HS-27A (cell line): ENCODE data around the gene PDLIM7.

ENCODE experiments used
- DNase-seq: peaks from one replicate; pipeline ENCODE4 v3.0.0-alpha.2; 2012; ENCODE audit warnings: low read depth, missing footprints

Gene PDLIM7

GRCh38 chr5:177456976-177457851 is 40.2 kb downstream of the PDLIM7 start:
- peak; percentile 46 for DNase-seq

DNA sequence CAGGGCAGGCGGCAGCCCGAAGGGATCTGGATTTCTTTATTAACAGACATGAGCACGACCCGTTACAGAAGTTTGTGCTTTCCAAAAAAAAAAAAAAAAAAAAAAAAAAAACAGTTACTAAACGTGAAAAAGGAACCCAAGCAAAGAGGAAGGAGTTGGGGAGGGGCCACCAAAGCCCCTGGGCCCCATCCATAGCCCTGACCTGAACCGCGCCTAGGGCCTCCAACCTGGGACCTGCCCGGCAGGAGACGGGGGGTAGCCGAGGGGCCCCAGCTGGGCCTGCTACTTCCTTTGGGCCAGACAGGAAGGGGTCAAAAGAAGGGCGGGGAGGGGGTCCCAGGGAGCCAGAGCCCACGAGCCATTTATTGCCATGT is 40.8 kb downstream of the PDLIM7 start:
- DNase-seq: no peak

DNA sequence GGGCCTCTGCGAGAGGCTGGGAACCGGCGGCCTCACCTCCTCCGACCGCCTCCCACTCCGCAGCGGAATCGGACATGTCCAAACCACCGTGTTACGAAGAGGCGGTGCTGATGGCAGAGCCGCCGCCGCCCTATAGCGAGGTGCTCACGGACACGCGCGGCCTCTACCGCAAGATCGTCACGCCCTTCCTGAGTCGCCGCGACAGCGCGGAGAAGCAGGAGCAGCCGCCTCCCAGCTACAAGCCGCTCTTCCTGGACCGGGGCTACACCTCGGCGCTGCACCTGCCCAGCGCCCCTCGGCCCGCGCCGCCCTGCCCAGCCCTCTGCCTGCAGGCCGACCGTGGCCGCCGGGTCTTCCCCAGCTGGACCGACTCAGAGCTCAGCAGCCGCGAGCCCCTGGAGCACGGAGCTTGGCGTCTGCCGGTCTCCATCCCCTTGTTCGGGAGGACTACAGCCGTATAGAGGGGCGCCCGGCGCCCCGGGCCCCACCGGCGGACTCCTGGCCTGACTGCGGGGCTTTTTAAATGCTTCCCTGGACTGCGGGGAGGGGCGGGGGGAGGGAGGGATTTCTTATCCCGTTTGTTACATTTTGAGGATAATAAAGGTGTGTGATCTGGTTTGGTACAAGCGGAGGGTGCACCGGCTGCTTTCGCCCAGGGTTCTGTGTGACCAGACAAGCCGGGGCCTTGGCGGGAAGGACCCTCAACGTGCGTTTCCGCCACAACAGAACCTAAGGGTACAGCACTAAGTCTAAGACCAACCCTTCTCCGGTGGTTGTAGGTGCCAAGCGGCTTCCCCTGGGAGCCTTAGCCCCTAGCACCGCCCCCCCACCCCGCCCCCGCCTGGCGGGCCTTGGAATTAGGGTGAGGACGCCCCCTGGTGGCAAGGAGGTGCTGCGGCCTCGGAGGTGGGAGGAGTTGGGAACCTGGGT is 41.5 kb downstream of the PDLIM7 start:
- no peak for DNase-seq

DNA sequence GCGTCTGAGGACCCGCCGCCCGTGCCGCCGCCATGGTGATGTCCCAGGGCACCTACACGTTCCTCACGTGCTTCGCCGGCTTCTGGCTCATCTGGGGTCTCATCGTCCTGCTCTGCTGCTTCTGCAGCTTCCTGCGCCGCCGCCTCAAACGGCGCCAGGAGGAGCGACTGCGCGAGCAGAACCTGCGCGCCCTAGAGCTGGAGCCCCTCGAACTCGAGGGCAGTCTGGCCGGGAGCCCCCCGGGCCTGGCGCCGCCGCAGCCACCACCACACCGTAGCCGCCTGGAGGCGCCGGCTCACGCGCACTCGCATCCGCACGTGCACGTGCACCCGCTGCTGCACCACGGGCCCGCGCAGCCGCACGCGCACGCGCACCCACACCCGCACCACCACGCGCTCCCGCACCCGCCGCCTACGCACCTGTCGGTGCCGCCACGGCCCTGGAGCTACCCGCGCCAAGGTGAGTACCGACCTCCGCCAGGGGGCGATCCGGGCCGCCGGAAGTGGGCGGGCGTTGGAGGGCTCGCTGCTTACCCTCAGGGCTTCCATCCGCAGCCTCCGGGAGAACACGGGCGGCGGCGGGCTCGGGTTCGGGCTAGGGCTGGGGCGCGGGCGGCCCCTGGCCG is 42.3 kb downstream of the PDLIM7 start:
- DNase-seq: no peak

DNA sequence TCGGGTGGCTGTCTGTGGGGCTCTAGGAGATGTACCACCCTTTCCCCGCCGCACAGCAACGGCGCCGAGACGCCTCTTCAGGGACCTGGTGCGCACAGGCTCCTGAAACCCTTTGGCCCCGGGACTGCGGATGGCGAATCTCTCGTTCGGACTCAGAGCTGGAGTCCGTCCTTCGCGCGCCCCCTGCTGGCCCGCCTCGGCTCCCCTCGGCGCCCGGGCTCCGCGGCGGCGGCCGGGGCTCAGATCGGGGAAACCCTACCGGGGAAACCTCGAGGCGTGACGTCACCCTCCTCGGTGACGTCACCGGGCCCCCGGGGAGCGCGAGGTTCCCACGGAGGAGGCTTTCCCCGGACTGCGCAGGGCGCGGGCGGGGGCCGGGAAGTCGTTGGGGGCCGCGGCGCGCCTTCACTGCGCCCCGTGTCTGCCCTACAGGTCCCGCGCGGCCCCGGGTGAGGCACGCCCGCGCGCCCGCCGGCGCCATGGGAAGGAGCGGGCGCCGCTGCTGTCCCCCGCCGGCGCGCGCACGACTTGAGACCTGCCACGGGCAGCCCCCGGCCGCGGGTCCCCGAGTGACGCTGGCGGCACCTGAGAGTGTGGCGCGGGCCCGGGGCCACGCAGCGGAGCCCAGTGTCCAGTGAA is 42.9 kb downstream of the PDLIM7 start:
- DNase-seq: no peak

DNA sequence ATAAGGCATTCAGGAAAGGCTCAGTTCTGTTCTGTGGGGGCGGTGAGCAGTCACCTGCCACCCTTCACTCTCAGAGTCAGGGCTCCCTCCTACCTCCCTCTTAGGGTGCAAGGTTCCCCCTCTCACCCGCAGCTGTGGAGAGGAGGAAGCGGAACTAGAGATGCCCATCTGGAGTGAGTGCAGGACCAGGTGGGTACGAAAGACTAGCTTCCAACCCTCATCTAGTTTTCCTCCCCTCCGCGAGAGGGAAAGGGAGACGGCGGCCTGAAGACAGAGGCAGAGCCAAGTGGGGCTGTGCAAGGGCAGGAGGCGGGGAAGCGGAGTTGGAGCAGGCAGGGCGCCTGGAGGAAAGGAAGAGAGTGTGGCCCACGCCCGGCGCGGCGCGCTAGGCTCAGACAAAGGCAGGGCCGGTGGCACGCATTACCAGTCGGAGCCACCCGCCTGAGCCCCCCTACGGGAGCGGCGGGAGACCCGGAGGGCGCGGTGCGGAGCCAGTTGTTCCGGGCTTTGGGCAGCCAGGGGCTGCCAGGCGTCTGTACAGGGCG is 43.5 kb downstream of the PDLIM7 start:
- no peak for DNase-seq

GRCh38 chr5:177452688-177453638 is 44.4 kb downstream of the PDLIM7 start:
- no peak for DNase-seq

DNA sequence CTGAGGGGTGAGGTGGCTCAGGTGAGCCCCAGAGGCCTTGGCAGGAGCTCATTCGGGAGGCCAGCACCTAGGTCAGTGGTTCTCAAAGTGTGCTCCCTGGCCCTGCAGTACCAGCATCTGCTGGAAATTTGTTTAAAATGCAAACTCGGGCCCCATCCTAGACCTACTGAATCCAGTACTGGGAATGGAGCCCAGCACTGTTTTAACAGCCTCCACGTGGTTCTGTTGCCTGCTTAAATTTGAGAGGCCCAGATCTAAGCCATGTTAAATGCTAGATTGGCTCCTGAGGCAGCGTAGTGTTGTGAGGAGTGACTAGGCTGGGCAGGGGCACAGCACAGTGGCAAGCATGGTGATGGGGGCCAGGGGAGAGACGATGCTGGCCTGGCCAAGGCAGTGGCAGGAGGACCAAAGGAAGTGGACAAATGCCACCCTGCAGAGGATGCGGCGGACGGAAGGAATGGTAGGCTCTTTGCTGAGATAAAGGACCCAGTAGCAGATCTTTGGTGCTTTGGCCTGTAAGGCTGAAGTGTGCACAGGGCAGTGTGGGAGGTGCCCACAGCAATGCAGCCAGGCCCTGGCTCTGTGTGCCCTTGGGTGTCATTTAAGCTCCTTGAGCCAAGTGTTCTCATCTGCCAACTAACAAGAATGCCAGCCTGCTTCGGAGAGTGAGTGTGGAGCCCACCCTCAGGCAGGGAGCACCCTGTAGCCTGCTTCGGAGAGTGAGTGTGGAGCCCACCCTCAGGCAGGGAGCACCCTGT is 46.6 kb downstream of the PDLIM7 start:
- no peak for DNase-seq

DNA sequence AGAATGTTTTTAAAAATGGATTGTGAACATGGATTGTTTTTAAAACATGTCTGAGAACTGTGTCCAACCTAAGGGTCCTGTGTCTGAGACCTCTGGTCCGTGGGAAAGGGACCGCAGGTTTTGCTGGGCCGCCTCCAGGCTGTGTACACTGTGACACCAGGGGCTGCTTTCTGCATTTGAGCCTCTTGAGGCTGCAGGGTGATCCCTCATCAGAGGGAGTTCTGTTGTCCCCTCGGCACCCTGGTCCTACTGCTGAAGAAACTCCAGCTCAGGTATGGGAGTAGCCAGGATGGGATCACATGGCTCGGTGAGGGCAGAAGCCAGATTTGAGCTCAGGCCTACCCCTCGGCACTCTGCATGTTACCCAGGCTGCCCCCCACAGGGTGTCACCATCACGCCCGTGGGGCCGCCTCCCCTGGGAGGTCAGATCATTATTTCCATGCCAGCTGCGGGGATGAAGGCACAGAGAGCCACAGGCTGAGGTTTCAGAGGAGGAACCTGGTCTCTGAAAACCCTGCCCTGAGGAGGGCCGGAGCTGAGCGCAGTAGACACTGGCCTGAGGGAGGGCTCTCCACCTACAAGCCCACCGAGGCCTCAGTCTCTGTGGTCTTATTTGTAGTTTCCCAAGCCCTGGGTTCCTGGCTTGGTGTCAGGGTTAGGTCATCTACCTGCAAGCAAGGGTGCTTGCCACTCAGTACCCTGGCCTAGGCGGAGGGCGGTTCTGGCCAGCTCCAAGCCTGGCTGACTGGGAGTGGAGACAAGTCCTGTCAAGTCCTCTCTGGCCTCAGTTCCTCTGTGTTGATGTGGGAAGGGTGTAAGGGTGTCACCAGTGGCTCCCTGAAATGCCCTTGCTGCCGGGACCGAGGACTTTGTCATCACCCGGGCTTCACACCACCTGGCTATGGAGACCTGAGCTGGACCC is 48.0 kb downstream of the PDLIM7 start:
- DNase-seq: no peak

- no peak for DNase-seq
Observed at GRCh38 chr5:177448244-177448950, 49.0 kb downstream of the PDLIM7 start.

DNA sequence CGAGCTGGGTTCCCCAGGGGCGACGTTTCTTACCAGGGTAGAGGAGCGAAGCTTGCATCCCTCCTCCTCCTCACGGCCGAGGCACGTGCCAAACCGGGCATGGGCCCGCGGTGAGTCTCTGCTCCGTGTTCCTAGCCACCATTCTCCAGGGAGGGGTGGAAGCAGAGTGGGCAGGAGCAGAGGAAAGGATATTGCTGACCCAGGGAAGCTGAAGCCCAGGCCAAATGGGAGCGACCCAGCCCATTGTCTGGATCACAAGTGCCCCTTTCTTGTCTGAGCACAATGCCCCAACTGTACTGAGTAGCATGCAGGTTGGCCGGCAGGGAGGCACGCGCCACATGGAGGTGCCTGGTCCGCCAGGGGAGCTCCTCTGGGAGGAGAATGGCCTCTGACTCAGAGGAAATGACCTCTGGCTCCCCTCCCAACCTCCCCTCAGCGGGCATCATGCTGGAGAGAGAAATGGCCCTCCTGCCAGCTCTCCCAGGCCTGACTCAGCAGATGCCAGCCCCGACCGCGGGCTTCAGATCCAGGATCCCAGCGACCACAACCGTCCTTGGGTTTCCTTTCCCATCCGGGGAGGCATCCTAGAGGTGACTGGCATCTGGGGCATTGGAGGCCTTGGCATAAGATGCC is 49.7 kb downstream of the PDLIM7 start:
- peak; percentile 75 for DNase-seq

DNA sequence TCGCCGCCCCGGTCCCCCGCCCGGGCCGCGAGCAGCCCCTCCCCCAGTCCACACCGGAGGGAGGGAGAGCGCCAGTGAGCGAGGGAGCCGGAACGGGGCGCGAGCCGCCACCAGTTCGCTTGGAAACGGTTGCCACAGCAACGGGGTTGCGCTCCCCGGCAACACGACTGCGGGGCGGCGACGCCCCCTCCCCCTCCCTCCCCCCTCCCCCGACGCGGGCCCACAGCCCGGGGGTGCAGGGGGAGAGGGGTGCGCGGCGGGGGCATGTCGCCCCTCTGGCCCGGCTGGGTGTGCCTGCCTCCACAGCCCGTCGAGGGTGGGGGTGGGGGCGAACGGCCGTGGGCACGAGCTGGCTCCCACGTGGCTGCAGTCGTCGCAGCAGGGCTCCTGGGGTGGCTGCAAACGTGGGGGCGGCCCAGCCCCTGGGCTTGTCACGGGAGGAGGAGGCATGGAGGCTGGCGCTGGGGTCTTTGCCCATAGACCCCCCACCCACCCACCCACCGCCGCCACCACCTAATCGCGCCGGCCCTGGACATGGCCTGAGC is 50.3 kb downstream of the PDLIM7 start:
- no peak for DNase-seq

- DNase-seq: no peak
Observed at GRCh38 chr5:177446200-177447065, 51.0 kb downstream of the PDLIM7 start, which contains the start of gene PRR7. Gene PRR7 (plus strand): TSS chr5:177446814. CDS start chr5:177455068, 8,254 bp downstream.

GRCh38 chr5:177445917-177446199 is 51.5 kb downstream of the PDLIM7 start:
- DNase-seq: no peak

DNA sequence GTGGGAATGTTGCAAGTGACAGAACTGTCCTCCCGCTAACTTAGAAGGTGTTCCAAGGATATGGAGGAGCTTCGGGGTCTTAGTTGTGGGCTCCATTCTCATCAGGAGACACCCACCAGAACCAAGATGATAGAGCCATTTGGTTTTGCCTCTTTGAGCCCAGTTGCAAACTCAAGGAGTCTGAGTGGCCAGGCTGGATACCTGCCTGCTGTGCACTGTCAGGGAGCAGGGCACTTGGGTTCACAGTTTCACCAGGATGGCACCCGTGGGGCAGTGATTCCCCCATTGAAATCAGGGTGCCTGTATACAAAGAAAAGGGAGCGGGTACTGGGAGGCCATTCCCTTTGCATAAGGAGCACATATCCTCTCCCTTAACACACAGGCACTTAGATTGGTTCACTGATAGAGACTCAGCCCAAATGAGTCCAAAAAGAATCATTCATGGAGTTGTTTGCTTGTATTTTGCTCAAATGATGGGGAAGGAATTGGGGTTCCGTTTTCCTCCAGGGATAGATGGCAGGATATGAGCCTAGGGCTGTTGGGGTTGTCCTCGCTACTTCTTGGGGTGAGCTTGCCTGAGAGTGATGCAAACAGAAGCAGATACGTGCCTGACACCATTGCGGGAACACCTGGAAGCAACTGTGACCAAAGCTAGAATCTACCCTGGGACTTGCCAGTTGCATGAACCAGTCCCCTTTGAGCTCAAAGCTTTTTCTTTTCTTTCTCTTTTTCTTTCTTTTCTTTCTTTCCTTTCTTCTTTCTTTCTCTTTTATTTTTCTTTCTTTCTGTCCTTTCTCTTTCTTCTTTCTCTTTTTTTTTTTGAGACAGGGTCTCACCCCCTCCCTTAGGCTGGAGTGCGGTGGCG is 52.1 kb downstream of the PDLIM7 start:
- DNase-seq: no peak
